SK-N-SH (cell line): ENCODE measurements around the gene SLCO3A1.

Source experiments
- CTCF ChIP-seq: fragments of 200-600 bp; sonication (generic); IDR thresholded peaks from 2 replicates; pipeline ENCODE4 v1.6.1; 2017; ENCODE audit warnings: antibody characterized with exemption, mild to moderate bottlenecking, moderate library complexity
- EZH2phosphoT487 ChIP-seq: fragments of 200-600 bp; sonication (generic); IDR thresholded peaks from 2 replicates; pipeline ENCODE4 v1.6.1; 2017; ENCODE audit warnings: low read depth, mixed run types, mild to moderate bottlenecking, antibody characterized with exemption, moderate library complexity, borderline replicate concordance
- GATA2 ChIP-seq: sonication (generic); formaldehyde crosslinking; IDR thresholded peaks from 2 replicates; pipeline ENCODE4 v1.5.0; 2020; ENCODE audit warnings: mild to moderate bottlenecking, missing genetic modification reagents
- MAX ChIP-seq: IDR thresholded peaks from 2 replicates; pipeline ENCODE4 v1.4.0; 2012; ENCODE audit warnings: low read depth
- RAD21 ChIP-seq: IDR thresholded peaks from 2 replicates; pipeline ENCODE4 v1.6.1; 2012; ENCODE audit warnings: mild to moderate bottlenecking, low read length
- REST ChIP-seq: IDR thresholded peaks from 2 replicates; pipeline ENCODE4 v1.6.1; 2012; ENCODE audit warnings: mild to moderate bottlenecking, low read depth, low read length, moderate library complexity
- USF2 ChIP-seq: fragments of 150-350 bp; IDR thresholded peaks from 2 replicates; pipeline ENCODE4 v1.6.1; 2017; ENCODE audit warnings: antibody characterized with exemption, low read length, low read depth, borderline replicate concordance
- YY1 ChIP-seq: IDR thresholded peaks from 2 replicates; pipeline ENCODE4 v1.4.0; 2012; ENCODE audit warnings: low read depth, mild to moderate bottlenecking

GRCh38 chr15:92077353-92078085 is 224.0 kb downstream of the SLCO3A1 start:
- no peak for TF ChIP-seq REST
- TF ChIP-seq USF2: no peak
- TF ChIP-seq MAX: peak; percentile 70; the same call in 1 of the 2 replicates
- TF ChIP-seq YY1: peak; percentile 52; the same call in 1 of the 2 replicates
- TF ChIP-seq CTCF: peak; percentile 80
- peak; percentile 94 for TF ChIP-seq RAD21
- no peak for TF ChIP-seq GATA2 (CRISPR knock-in tag)
- no peak for TF ChIP-seq EZH2phosphoT487
